ENCODE measurements around the gene CAMTA1.

DNA sequence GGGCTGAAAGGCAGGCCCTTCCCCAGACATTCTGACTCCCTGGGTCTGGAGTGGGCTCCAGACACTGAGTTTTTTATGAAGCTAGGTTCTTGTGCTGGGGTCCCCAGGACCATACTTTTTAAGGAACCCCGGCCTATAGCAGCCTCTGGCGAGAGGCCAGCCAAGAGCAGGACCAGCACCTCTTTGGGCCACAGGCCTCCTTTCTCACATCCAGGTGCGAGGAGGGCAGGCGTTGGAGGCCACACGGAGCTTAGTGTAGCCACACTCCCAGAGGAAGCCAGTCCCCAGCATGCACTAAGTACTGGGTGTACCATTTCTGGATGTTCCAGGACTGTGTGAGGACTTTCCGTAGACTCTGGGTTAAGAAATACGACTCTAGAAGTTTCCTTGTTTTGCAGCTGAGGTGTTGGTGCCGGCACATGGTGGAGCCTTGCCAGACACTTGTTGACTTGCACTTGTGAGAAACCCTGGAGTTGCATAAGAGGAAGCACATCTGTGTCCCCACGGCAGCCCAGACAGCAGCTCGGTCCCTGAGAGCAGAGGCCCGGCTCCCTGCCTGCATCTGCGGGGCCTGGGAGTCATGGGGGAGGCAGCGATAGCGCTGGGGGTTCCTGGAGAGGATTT is 863.6 kb downstream of the CAMTA1 start:
- no peak for TF ChIP-seq POLR2AphosphoS5 (IDR thresholded peaks at IDR 0.05; ENCODE audit: low read depth, low read length)
- TF ChIP-seq, protein P1, sequence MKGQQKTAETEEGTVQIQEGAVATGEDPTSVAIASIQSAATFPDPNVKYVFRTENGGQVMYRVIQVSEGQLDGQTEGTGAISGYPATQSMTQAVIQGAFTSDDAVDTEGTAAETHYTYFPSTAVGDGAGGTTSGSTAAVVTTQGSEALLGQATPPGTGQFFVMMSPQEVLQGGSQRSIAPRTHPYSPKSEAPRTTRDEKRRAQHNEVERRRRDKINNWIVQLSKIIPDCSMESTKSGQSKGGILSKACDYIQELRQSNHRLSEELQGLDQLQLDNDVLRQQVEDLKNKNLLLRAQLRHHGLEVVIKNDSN (IDR thresholded peaks at IDR 0.05; ENCODE audit: borderline replicate concordance, low read depth), result no peak
- TF ChIP-seq MXI1 (IDR thresholded peaks at IDR 0.05; ENCODE audit: low read depth, low read length), result no peak
- TF ChIP-seq, protein P2, sequence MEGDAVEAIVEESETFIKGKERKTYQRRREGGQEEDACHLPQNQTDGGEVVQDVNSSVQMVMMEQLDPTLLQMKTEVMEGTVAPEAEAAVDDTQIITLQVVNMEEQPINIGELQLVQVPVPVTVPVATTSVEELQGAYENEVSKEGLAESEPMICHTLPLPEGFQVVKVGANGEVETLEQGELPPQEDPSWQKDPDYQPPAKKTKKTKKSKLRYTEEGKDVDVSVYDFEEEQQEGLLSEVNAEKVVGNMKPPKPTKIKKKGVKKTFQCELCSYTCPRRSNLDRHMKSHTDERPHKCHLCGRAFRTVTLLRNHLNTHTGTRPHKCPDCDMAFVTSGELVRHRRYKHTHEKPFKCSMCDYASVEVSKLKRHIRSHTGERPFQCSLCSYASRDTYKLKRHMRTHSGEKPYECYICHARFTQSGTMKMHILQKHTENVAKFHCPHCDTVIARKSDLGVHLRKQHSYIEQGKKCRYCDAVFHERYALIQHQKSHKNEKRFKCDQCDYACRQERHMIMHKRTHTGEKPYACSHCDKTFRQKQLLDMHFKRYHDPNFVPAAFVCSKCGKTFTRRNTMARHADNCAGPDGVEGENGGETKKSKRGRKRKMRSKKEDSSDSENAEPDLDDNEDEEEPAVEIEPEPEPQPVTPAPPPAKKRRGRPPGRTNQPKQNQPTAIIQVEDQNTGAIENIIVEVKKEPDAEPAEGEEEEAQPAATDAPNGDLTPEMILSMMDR (IDR thresholded peaks at IDR 0.05), result no peak
- TF ChIP-seq, protein P3, sequence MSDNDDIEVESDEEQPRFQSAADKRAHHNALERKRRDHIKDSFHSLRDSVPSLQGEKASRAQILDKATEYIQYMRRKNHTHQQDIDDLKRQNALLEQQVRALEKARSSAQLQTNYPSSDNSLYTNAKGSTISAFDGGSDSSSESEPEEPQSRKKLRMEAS (IDR thresholded peaks at IDR 0.05; ENCODE audit: low read depth), result no peak
- no peak for TF ChIP-seq MEF2A (IDR thresholded peaks at IDR 0.05; ENCODE audit: borderline replicate concordance, low read depth)
- TF ChIP-seq RXRA (IDR thresholded peaks at IDR 0.05; ENCODE audit: borderline replicate concordance, low read depth), result no peak
- TF ChIP-seq RFX5 (IDR thresholded peaks at IDR 0.05; ENCODE audit: low read length), result no peak
